ENCODE measurements around the gene TMTC3.

The TMTC3 gene

GRCh38 chr12:88228720-88229119 lies 86.6 kb downstream of the TMTC3 start:
- no peak for DNase-seq

DNA sequence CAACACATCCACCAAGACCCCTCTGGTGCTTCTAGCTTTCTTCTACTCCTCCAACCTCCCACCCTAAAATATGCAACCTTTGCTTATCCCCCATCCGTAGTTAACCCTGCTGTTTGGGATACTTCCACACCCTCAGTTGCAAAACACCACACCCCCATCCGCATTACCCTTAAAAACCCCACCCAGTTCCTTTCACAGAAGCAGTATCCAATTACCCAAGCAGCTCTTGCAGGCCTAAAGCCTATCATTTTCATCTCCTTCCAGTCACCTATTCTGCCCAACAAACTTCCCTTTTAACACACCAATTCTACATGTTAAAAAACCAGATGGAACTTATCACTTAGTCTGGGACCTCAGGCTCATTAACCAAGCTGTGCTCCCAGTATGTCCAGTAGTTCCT lies 88.2 kb downstream of the TMTC3 start:
- DNase-seq, result no peak

DNA sequence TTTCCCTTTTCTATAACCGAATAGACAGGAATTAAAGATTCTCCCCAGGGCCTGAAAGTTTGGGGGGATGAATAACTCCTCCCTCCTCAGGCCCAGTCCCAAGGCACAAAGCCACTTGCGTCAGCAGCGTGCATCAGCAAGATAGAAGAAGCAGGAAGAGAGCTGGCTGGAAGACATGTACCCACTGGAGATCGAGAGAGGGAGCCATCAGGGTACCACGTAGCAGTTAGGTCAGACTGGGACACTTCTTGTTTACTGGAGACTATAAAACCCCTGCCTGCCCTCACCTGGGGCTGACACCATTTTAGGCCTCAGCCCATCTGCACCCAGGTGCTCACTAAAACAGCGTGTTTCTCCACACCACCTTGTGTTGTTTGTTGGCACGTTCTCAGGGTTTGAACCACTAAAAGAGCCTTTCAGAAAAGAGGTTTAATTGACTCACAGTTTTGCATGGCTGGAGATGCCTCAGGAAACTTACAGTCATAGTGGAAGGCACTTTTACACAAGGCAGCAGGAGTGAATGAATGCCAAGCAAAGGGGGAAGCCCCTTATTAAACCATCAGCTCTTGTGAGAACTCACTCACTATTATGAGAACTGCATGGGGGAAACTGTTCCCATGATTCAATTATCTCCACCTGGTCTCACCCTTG lies 93.2 kb downstream of the TMTC3 start:
- DNase-seq, result no peak

- DNase-seq, result no peak
These were observed 95.8 kb downstream of the TMTC3 start for GRCh38 chr12:88237954-88238353.

GRCh38 chr12:88238406-88238805 lies 96.3 kb downstream of the TMTC3 start:
- no peak for DNase-seq

DNA sequence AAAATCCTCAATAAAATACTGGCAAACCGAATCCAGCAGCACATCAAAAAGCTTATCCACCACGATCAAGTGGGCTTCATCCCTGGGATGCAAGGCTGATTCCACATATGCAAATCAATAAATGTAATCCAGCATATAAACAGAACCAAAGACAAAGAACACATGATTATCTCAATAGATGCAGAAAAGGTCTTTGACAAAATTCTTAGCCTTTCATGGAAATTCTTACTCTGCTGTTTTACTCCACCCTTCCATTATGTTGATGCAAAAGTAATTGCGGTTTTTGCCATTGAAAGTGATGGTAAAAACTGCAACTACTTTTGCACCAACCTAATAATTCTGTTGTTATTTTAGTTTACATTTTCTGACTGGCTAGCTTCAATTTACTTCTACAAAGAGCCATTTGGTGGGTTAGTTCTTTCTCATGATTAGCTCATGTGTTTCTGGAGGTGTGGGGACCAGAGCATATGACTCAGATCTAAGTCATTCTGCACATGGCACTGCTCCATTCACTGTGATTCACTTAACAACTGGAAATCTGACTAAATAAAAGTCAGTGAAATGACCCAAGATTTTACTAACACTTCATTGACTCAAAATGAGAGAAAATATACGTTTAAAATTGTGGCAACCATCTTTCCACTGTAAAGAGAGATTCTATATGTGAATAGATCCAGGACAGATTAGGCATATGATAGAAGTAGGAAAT lies 99.9 kb downstream of the TMTC3 start:
- no peak for DNase-seq

GRCh38 chr12:88242571-88242925 lies 100.4 kb downstream of the TMTC3 start:
- DNase-seq, result no peak

DNA sequence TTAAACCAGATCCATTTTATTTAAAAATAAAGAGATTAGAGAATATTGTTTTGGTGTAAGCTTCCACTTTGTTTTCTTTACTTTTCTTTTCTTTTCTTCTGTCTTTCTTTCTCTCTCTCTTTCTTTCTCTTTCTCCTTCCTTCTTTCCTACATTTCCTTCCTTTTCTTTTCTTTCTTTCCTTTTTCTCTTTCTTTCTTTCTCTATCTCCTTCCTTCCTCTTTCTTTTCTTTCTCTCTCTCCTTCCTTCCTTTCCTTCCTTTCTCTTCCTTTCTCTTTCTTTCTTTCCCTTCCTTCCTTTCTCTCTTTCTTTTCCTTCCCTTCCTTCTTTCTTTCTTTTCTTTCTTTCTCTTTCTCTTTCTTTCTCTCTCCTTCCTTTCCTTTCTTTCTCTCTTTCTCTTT lies 100.8 kb downstream of the TMTC3 start:
- DNase-seq, result no peak

DNA sequence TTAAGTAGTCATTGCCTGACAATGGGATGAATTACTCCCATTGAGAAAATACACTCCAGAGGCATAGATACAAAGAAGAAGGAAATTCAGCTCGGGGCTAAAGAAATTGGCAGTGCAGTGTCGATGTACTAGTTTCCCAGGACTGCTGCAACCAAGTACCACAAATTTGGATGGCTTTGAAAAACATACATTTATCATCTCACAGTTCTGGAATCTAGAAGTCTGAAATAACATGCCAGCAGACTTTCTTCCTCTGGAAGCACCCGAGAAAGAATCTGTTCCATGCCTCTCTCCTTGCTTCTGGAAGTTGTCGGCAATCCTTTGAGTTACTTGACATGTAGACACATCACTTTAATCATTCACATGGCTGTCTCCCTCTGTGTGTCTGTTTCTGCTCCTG lies 101.9 kb downstream of the TMTC3 start:
- no peak for DNase-seq

GRCh38 chr12:88245905-88246304 lies 103.8 kb downstream of the TMTC3 start:
- no peak for DNase-seq

DNA sequence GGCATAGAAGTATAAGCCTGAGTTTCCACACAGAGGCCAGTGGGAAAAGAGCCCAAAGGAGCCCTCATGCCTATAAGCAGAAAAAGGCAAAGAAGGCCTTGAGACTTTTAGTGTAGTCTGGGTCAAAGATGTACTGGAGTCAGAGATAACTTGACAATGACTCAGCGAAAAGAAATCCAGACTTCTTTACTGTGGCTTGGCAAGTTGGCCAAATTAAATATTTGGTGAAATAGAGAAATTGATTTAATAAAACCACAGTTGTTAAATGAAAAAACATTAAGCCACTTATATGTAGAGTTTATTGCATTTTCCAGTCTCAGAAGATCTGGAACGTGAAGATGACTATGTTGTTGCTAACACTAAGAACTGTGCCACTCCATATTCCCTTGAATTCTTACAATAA lies 105.1 kb downstream of the TMTC3 start:
- no peak for DNase-seq

DNA sequence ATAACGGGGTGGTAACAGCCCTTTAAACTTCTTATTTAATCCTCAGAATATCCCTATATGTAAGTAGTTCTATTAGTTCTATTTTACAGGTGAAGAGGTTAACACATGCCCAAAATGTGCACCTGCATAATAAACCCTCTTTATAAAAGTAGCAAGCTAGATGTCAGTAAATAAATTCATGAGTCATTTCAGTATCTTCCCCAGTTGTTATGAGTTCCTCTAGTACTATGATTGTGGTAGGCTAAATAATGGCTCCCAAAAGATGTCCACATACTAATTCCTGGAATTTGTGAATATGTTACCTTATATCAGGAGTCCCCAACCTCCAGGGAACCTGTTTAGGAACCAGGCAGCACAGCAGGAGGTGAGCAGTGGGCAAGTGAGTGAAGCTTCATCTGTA lies 106.5 kb downstream of the TMTC3 start:
- no peak for DNase-seq
